Measurements from ENCODE around the gene ERFE. TPM values are rescaled to one million over a fixed set of nuclear protein-coding genes. Genes with fewer than 3 reads are reported as not detected.
"Not testable (repeated sequence)": the region's sequence is repeated elsewhere in the genome, so short reads cannot be mapped to it uniquely, and the experiment has no call there.

The ERFE gene
- total RNA-seq, 2 donors from 2014 or later: 0.33 to 1.5 TPM

GRCh38 chr2:238168196-238169047 is 9.7 kb downstream of the ERFE start:
- DNase-seq (ENCODE audit: low spot score): no peak
- Histone ChIP-seq H3K4me3 (no peak overlapping the region), H3K4me1 (peaks cover 0 to 30% of the 10 kb centered on the region in 2 donors), H3K36me3 (peaks cover 47% of the 10 kb centered on the region), H3K9me3 (no peaks in the 10 kb centered on the region), H3K27me3 (peaks cover 0 to 5% of the 10 kb centered on the region in 2 donors), H3K27ac (peak overlapping the region in 1 of 2 donors; percentile 69)
- TF ChIP-seq CTCF (IDR thresholded peaks at IDR 0.05): no peak

GRCh38 chr2:238169048-238169707 is 10.4 kb downstream of the ERFE start:
- DNase-seq (ENCODE audit: low spot score): peak; percentile 85
- TF ChIP-seq CTCF (IDR thresholded peaks at IDR 0.05): no peak
- H3K4me3 ChIP-seq: no peak overlapping the region
- peaks cover 0 to 22% of the 10 kb centered on the region in 2 donors for H3K4me1 ChIP-seq
- no peaks in the 10 kb centered on the region for H3K9me3 ChIP-seq
- H3K27me3 ChIP-seq: peaks cover 0 to under 1% of the 10 kb centered on the region in 2 donors
- H3K36me3 ChIP-seq: peaks cover 55% of the 10 kb centered on the region
- peak overlapping the region; percentile 16 to 69 for H3K27ac ChIP-seq

- DNase-seq (ENCODE audit: low spot score): peak; percentile 78
- H3K27ac ChIP-seq: peak overlapping the region; percentile 16 to 69
- peaks cover 0 to 22% of the 10 kb centered on the region in 2 donors for H3K4me1 ChIP-seq
- H3K36me3 ChIP-seq: peaks cover 59% of the 10 kb centered on the region
- no peak for TF ChIP-seq CTCF (IDR thresholded peaks at IDR 0.05)
- H3K4me3 ChIP-seq: no peak overlapping the region
- H3K27me3 ChIP-seq: no peaks in the 10 kb centered on the region
- H3K9me3 ChIP-seq: no peaks in the 10 kb centered on the region
These were observed 11.0 kb downstream of the ERFE start for GRCh38 chr2:238169708-238170251.

- Histone ChIP-seq H3K4me1 (peaks cover 0 to 22% of the 10 kb centered on the region in 2 donors), H3K4me3 (no peak overlapping the region), H3K27me3 (no peaks in the 10 kb centered on the region), H3K27ac (peak overlapping the region; percentile 16 to 69), H3K36me3 (peaks cover 66% of the 10 kb centered on the region), H3K9me3 (no peaks in the 10 kb centered on the region)
- DNase-seq (ENCODE audit: low spot score): no peak
- no peak for TF ChIP-seq CTCF (IDR thresholded peaks at IDR 0.05)
These were observed 11.8 kb downstream of the ERFE start for GRCh38 chr2:238170386-238171071.

- H3K9me3 ChIP-seq; H3K4me3 ChIP-seq; DNase-seq (ENCODE audit: low spot score); H3K27me3 ChIP-seq: not testable (repeated sequence)
- H3K4me1 ChIP-seq: peaks cover 0 to 22% of the 10 kb centered on the region in 2 donors
- peak overlapping the region; percentile 16 to 69 for H3K27ac ChIP-seq
- peaks cover 69% of the 10 kb centered on the region for H3K36me3 ChIP-seq
These were observed 12.3 kb downstream of the ERFE start for GRCh38 chr2:238171072-238171431.

Measured in right atrium auricular region (tissue), 2 donors.